22Rv1 (cell line): Measurements from ENCODE around the gene PTPRG.

Source experiments
- H3K27ac ChIP-seq: fragments of 450-650 bp; 2 replicates; pipeline ENCODE4 v1.5.1; 2017
- CTCF ChIP-seq: fragments of 450-650 bp; IDR thresholded peaks from 2 replicates; pipeline ENCODE4 v1.5.1; 2017; ENCODE audit warnings: mild to moderate bottlenecking
- ZFX ChIP-seq: fragments of 450-650 bp; IDR thresholded peaks from 2 replicates; pipeline ENCODE4 v1.6.1; 2017; ENCODE audit warnings: antibody characterized with exemption, borderline replicate concordance

The PTPRG gene

GRCh38 chr3:62178739-62179600, 617.6 kb downstream of the PTPRG start:
- TF ChIP-seq CTCF (no peak), ZFX (no peak)
- no peak overlapping the region for H3K27ac ChIP-seq

- TF ChIP-seq CTCF (no peak), ZFX (no peak)
These were observed 619.1 kb downstream of the PTPRG start for GRCh38 chr3:62180514-62180913.

DNA sequence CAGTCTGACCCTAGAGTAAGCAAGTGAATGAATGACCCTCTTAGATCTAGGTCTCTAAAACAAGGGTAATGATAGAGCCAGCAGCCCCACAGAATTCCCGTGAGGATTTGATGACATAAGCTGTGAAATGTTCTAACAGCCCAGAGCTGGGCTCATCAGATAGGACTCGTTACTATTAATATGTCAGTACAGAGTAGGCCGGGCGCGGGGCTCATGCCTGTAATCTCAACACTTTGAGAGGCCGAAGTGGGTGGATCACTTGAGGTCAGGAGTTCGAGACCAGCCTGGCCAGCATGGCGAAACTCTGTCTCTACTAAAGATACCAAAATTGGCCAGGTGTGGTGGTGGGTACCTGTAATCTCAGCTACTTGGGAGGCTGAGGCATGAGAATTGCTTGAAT, 621.7 kb downstream of the PTPRG start:
- TF ChIP-seq CTCF, result no peak
- TF ChIP-seq ZFX, result no peak
- no peak overlapping the region for H3K27ac ChIP-seq

More at GRCh38 chr3:62180514-62180913, 619.1 kb downstream of the PTPRG start:
- H3K27ac ChIP-seq, result no peak overlapping the region

DNA sequence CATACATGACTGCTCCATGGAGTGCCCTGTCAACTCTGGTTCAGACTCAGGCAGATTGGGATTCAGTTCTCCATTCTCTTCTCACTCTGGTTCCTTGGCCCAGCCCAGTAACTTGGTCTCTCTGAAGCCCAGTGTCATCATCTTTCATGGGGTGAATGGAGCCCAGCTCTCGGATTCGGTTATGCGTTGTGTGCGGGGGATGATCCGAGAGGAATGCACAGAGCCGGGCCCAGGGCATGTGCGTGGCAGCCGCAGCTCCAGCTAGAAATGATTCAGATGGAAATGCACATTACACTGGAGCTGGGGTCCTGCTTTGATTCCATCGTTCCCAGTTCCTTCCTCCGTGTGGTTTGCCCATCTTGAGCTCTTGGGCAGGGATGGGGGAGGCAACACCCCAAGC, 622.6 kb downstream of the PTPRG start:
- TF ChIP-seq ZFX, result no peak
- no peak for TF ChIP-seq CTCF
- no peak overlapping the region for H3K27ac ChIP-seq

DNA sequence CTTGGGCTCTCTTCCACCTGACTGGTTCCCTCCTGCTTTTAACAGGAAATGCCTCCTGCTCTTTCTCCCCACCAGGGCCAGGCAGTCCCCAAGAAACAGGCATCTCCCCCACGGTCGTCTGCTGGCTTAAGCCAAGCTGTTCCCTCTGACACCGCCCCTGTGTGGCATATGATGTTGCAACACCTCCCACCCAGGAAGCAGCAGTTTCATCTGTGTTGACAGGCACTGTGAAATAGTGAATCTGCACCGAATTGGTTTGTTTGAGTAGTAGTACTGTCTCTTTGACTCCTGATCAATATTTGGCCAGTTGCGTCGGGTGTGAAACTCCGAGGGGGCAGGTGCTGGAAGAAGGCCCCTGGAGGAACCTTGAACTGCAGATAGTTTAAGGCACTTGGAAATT, 623.2 kb downstream of the PTPRG start:
- no peak for TF ChIP-seq ZFX
- no peak for TF ChIP-seq CTCF
- H3K27ac ChIP-seq, result no peak overlapping the region

- TF ChIP-seq CTCF (peak; percentile 45), ZFX (no peak)
- no peak overlapping the region for H3K27ac ChIP-seq
These were observed 625.7 kb downstream of the PTPRG start for GRCh38 chr3:62187022-62187431.

DNA sequence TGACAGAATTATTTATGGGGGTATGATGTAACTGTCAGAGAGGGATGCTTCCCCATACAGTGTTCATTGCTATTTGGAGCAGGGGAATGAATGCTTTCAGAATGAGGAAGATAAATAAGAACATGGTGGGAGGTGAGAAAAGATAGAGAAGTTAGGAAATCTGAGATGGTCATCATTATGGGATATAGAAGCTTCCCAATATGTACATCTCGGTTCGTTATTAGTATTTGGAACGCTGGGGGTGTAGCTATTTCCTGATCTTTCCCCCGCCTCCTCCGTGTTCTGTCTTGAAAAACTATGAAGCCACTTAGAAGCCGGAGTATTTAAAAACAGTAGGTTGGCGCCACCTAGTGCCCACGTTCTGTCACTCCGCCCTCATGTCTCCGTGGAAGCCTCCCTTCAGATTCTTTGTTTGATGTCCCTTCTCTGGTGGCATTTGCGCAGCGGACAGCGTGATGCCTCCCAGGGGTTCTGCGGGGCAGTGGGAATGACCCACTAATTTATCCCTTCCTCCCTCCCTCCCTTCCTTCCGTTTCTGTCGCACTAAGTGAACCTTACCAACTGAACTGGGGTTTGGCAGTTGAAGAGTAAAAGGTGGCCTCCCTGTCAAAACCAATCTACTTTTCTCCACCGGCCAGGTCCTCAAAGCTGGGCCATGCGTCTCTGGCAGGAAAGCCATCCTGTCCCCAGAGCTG, 627.5 kb downstream of the PTPRG start:
- H3K27ac ChIP-seq, result no peak overlapping the region
- peak; percentile 81 for TF ChIP-seq CTCF
- TF ChIP-seq ZFX, result no peak
